ENCODE results near the gene OLR1.
"Not testable (repeated sequence)": the region's sequence is repeated elsewhere in the genome, so short reads cannot be mapped to it uniquely, and the experiment has no call there.

Gene OLR1

DNA sequence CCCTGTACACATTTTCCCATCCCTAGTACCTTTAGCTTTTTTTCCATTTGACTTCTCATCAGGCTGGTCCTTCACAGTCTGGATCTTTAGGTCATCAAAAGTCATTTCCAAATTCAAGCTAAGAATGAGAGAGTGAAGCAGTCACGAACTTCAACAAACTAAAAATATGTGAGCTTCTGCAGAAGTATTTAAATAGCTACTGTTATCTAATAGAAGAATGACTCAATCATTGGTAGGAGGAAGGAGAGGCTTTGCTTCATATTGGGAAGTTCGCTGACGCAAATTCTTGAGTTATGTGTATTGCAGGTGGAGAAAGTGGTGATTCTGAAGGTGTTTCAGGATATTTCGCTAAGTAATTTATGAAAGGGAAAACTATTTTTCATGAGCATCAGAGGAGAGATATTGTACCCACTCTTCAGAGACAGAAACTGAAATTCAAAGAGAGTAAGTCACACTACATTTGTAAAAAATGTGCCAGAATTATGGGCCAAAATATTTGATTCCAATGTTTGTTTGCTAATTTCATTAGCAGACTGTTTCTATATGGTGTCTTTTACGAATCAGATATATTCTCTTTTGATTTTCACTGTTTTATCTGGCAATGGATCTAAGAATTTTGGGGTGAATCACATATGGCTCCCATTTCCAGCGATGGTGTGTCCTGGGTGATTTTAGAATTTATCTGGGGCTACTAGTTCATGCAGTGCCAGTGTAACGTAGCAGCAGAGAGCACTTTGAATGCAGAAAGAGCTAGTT, at the start of gene OLR1:
OLR1 (minus strand) TSS at position 160 of the 756 bp plus-strand sequence; CDS start at position 105, 55 bp downstream.
- no peak for ATAC-seq

GRCh38 chr12:10220398-10221077, 48.6 kb upstream of the OLR1 start:
- no peak for ATAC-seq

DNA sequence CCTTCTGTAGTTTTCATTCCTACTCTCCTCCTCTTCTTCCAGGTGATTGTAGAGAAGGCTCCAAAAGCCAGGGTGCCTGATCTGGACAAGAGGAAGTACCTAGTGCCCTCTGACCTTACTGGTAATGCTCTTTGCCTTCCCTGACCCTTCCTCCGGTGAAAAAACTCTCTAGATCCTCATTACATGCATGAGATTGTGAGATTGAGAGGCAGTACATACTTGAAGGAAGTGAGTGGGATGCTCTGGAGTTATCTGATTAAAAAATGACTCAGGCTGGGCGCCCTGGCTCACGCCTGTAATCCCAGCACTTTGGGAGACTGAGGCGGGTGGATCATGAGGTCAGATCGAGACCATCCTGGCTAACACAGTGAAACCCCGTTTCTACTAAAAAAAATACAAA, 46.1 kb upstream of the OLR1 start:
- no peak for ATAC-seq

GRCh38 chr12:10215946-10216345, 44.0 kb upstream of the OLR1 start:
- not testable (repeated sequence) for ATAC-seq

DNA sequence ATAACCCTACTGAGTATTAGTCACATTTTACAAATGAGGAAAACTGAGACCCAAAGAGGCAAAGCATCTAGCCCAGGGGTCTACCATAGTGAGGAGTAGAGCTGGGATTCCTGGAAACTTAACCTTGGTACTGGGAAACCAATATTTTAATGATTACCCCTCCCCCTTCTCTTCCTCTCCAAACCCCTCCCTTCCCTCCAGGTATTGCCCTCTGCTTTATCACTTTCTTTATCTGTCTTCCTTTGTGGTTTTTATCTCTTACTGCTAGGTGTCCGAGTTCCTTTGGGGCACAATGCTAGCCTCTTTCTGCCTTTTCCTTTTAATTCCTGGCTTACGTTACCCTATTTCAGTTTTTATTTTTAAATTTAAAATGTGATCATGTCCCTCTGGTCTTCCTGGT, 43.5 kb upstream of the OLR1 start:
- ATAC-seq, result no peak

GRCh38 chr12:10214895-10215267, 42.9 kb upstream of the OLR1 start:
- ATAC-seq, result no peak

DNA sequence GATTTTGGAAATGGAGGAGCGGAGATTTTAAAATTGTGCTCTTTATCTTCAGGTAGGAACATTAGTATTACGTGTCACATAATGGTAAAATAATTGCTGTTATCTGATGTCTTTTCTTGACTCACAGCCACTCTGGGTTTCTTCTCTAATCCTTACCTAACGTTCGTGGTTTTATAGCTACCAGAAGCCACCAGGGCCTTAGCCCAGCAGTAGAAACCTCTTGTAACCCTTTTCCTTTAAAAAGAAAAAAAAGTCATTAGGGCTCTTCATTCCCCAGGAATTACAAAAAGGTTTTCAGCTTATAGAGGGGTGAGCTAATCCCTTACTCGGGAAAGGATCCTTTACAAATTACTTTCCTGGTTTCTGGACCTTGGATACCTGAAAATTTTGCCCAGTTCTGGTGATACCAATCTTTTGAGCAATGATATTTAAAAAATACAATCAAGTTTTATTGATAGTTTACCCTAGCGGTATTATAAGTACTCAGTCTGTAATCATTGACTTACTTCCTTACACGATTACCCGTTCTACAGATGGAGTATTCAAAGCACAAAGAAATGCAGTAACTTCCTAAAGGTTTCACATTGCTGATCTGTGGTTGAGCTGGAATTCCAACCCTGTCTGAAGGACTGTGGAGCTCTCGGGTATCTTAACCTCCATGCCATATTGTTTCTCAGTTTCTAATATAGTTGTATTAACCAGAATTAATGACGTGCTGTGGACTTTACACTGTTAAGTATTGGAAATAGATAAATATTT, 42.4 kb upstream of the OLR1 start:
- ATAC-seq, result no peak

GRCh38 chr12:10213168-10214135, 41.5 kb upstream of the OLR1 start:
- peak; percentile 72 for ATAC-seq

GRCh38 chr12:10212739-10213131, 40.8 kb upstream of the OLR1 start, which contains the start of gene GABARAPL1:
TSS of gene GABARAPL1 (plus strand) at chr12:10212877. CDS start at chr12:10213130, 253 bp downstream.
- peak; percentile 54 to 60 for ATAC-seq

DNA sequence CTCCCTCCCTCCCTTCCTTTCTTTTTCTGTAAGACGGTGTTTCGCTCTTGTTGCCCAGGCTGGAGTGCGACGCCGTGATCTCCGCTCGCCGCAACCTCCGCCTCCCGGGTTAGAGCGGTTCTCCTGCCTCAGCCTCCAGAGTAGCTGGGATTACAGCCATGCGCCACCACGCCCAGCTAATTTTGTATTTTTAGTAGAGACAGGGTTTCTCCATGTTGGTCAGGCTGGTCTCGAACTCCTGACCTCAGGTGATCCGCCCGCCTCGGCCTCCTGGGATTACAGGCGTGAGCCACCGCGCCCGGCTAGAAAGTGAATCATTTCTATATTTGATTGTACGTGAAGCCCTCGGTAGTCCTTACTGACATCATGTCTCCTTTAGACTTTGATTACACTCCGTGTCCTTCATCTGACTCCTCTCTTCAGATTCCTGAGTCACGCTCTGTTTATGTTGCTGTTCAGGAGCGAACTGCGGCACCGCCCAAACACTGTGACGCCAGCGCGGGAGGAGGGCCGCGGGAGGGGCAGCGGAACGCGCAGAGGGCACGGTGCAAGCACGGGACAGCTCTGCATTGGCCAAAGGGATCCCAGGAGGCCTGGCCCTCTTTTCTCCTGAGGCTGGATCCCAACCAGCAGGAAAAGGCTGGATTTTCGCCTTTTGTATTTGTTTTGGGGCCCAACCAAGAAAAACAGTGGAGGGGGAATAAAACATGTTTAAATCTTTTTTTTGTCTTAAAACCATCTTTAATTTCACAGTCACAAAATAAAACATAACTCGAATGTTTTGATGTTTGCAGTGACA, 40.2 kb upstream of the OLR1 start:
- peak; percentile 80 to 81 for ATAC-seq

DNA sequence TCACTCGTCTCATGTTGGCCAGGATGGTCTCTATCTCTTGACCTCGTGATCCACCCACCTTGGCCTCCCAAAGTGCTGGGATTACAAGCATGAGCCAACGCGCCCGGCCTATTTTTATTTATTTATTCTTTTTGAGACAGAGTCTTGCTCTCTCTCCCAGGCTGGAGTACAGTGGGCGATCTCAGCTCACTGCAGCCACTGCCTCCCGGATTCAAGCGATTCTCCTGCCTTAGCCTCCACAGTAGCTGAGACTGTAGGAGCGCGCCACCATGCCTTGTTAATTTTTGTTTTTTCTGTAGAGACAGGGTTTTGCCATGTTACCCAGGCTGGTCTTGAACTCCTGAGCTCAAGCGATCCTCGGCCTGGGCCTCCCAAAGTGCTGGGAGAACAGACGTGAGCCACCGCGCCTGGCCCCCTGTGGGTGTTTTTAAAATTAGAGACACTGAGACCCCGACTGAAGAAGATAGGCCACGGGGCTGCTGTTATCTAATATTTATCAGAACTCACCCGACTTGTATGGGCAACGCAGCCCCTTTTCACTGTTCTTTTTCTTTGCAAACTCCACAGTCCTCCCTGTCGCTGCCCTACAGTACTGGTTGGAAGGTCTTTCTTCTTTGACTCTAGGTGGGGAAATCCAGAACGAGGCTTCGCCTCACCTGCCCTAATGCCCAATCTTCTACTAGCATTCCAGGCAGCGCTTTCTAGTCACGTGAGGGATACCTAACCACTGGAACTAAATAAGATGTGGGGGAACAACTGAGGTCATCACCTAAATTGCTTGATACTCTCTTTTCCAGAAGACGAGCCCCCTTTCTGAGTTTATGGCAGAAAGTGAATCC, 39.4 kb upstream of the OLR1 start:
- no peak for ATAC-seq

GRCh38 chr12:10210225-10210624, 38.3 kb upstream of the OLR1 start:
- no peak for ATAC-seq

DNA sequence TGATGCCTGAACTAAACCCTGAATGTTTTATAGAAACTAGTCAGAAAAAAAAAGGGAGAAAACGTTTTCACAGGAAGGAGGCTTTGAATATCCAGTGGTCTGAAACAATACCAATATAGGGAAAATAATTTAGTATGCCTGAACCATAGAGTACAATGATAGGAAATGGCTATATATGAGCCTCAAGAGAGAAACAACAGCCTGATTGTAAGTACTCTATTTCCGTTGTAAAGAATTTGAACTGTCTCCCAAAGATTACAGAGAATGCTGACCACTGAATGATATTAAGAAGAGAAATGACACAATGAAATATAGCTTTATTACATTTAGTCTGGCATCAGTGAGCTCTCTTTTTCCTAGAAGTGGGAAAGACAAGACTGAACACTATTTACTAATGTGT, 35.2 kb upstream of the OLR1 start:
- ATAC-seq, result no peak

GRCh38 chr12:10205220-10205807, 33.4 kb upstream of the OLR1 start:
- ATAC-seq, result no peak

DNA sequence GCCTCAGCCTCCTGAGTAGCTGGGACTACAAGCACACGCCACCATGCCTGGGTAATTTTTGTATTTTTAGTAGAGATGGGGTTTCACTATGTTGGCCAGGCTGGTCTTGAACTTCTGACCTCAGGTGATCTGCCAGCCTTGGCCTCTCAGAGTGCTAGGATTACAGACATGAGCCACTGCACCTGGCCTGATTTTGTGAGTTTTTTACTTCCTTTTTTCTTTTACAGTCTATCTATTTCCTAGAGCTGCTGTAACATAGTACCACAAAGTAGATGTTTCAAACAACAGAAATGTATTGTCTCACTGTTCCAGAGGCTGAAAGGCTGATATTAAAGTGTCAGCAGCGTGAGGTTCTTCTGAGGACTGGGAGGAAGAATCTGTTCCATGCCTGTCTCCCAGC, 32.6 kb upstream of the OLR1 start:
- ATAC-seq, result not testable (repeated sequence)

- no peak for ATAC-seq
Measured at GRCh38 chr12:10197879-10198278, 25.9 kb upstream of the OLR1 start.

- no peak for ATAC-seq
Measured at GRCh38 chr12:10196210-10196609, 24.3 kb upstream of the OLR1 start.

DNA sequence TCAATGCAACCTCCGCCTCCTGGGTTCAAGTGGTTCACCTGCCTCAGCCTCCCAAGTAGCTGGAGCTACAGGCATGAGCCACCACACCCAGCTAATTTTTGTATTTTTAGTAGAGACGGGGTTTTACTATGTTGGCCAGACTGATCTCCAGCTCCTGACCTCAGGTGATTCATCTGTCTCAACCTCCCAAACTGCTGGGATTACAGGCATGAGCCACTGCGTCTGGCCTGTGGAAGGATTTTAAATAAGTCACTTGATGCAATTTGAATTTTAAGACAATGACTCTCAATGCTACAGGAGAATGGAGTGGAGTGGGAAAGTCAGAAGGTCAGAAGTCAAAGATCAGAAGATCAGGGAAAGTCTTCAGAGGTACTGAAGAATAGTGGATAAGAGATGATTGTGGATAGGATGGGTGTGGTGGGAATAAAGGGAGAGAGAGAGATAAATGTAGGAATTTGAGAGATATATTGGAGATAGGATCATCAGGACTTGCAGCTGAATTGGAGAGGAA, 22.3 kb upstream of the OLR1 start:
- ATAC-seq, result no peak

- ATAC-seq, result no peak
Measured at GRCh38 chr12:10191865-10192264, 19.9 kb upstream of the OLR1 start.
